K562 (cell line): ENCODE measurements around the gene RABGAP1L. TPM values are rescaled to one million over a fixed set of nuclear protein-coding genes. Genes with fewer than 3 reads are reported as not detected.
"Not testable (repeated sequence)": the region's sequence is repeated elsewhere in the genome, so short reads cannot be mapped to it uniquely, and the experiment has no call there.

Experiments
- ATAC-seq: fragments of 200-7000 bp; cut with Tn5 transposase; 3 replicates; pipeline ENCODE4 v1.9.1; 2020; ENCODE audit warnings: moderate library complexity
- BruUV-seq: library from RNA; stranded (reverse); fragments of 400-500 nt; replicated peaks from 2 replicates; lab custom pipeline; 2021; lab: Mats Ljungman, UMichigan
- CTCF ChIA-PET: fragments of 300-600 bp; formaldehyde crosslinking; extraction: SDS; loops from one replicate; lab custom pipeline; 2021; ENCODE audit warnings: low intra/inter-chr PET ratio; lab: Yijun Ruan, JAX
- POLR2A ChIA-PET: fragments of 300-600, 350-650 bp; sonication (Branson Sonifier 250); formaldehyde crosslinking; extraction: SDS; loops from one replicate; lab custom pipeline; 2021; ENCODE audit warnings: antibody characterized with exemption, inconsistent platforms; lab: Yijun Ruan, JAX
- DNase-seq, 4 experiments: peaks; one replicate each; pipeline versions ENCODE4 v3.0.0 to v3.0.0-alpha.2; 2011 to 2018; ENCODE audit warnings: low spot score in 3 of 4, mixed read lengths in 3 of 4; ENCODE audit errors: extremely low read depth in 1 of 4
- FAIRE-seq: peaks from 2 replicates; lab custom pipeline; 2011; peaks lifted over from hg19 to GRCh38; lab: Jason Lieb, UNC
- H2AFZ ChIP-seq: 2 replicates; pipeline ENCODE4 v1.6.0; 2011; ENCODE audit warnings: low read depth, low read length, control low read depth, inconsistent platforms
- H3K27ac ChIP-seq: fragments of 200-600 bp; 3 replicates; pipeline ENCODE4 v1.8.0; 2011; ENCODE audit warnings: low read depth, mild to moderate bottlenecking, control low read depth, inconsistent platforms, low read length, moderate library complexity, mixed read lengths; ENCODE audit errors: extremely low read depth
- H3K27me3 ChIP-seq, 2 experiments: fragments of 300-600 bp in 1 of 2; 2 replicates in 1 of 2; 3 replicates in 1 of 2; pipeline versions ENCODE4 v1.6.0 to v1.8.0; 2011; ENCODE audit warnings: inconsistent platforms in 2 of 2, low read length in 2 of 2, mild to moderate bottlenecking in 1 of 2, mixed read lengths in 1 of 2, moderate library complexity in 1 of 2; ENCODE audit not compliant: control insufficient read depth in 2 of 2, insufficient read depth in 2 of 2
- H3K36me3 ChIP-seq: fragments of 300-600 bp; 3 replicates; pipeline ENCODE4 v1.8.0; 2011; ENCODE audit warnings: mild to moderate bottlenecking, low read length, inconsistent platforms; ENCODE audit not compliant: control insufficient read depth, insufficient read depth
- H3K4me1 ChIP-seq, 2 experiments: fragments of 200-600 bp in 1 of 2; replicated peaks in 1 of 2; 2 replicates in 1 of 2; 3 replicates in 1 of 2; pipeline versions ENCODE4 v1.5.1 to v1.8.0; 2011; ENCODE audit warnings: inconsistent platforms in 2 of 2, low read length in 2 of 2, mild to moderate bottlenecking in 1 of 2, mixed read lengths in 1 of 2, moderate library complexity in 1 of 2; ENCODE audit not compliant: control insufficient read depth in 2 of 2, insufficient read depth in 2 of 2
- H3K4me2 ChIP-seq: 2 replicates; pipeline ENCODE4 v1.6.1; 2011; ENCODE audit warnings: low read length, control low read depth, inconsistent platforms, mixed read lengths; ENCODE audit not compliant: insufficient read depth
- H3K4me3 ChIP-seq: fragments of 200-600 bp; sonication (generic), shearing (Covaris generic); 2 replicates; pipeline ENCODE4 v1.5.1; 2016; ENCODE audit warnings: control low read depth, inconsistent platforms
- H3K79me2 ChIP-seq: fragments of 200-600 bp; 3 replicates; pipeline ENCODE4 v1.8.0; 2011; ENCODE audit warnings: low read length, inconsistent platforms; ENCODE audit not compliant: control insufficient read depth, insufficient read depth
- H3K9ac ChIP-seq, 2 experiments: 2 replicates each; pipeline versions ENCODE4 v1.6.0 to v1.6.1; 2011; ENCODE audit warnings: low read depth in 2 of 2, low read length in 2 of 2, control low read depth in 1 of 2, inconsistent platforms in 1 of 2, mild to moderate bottlenecking in 1 of 2, mixed read lengths in 1 of 2; ENCODE audit not compliant: insufficient read depth in 1 of 2
- H3K9me1 ChIP-seq: one replicate; pipeline ENCODE4 v1.6.0; 2011; ENCODE audit warnings: inconsistent platforms, mild to moderate bottlenecking, low read length, moderate library complexity; ENCODE audit not compliant: control insufficient read depth, insufficient read depth
- H3K9me3 ChIP-seq: replicated peaks from 2 replicates; pipeline ENCODE4 v1.5.1; 2011; ENCODE audit warnings: low read depth, low read length, inconsistent platforms; ENCODE audit not compliant: control insufficient read depth, insufficient read depth
- H4K20me1 ChIP-seq: replicated peaks from 2 replicates; pipeline ENCODE4 v1.6.1; 2011; ENCODE audit warnings: low read length, inconsistent platforms, mixed read lengths; ENCODE audit not compliant: control insufficient read depth, insufficient read depth
- CREB3L1 ChIP-seq: fragments of 450-650 bp; IDR thresholded peaks from 2 replicates; pipeline ENCODE4 v1.6.1; 2014; ENCODE audit warnings: low read depth, mild to moderate bottlenecking, moderate library complexity, borderline replicate concordance
- L3MBTL2 ChIP-seq: fragments of 450-650 bp; IDR thresholded peaks from 2 replicates; pipeline ENCODE4 v1.6.1; 2016; ENCODE audit warnings: mild to moderate bottlenecking, moderate library complexity
- NRF1 ChIP-seq, 2 experiments: fragments of 450-650 bp; IDR thresholded peaks in 1 of 2; conservative IDR thresholded peaks in 1 of 2; 2 replicates each; pipeline ENCODE4 v1.6.1; 2014; ENCODE audit warnings: mild to moderate bottlenecking in 2 of 2
- TFAP4 ChIP-seq: sonication (generic); formaldehyde crosslinking; IDR thresholded peaks from 2 replicates; pipeline ENCODE4 v1.8.0; 2022; ENCODE audit warnings: missing genetic modification reagents, mild to moderate bottlenecking, moderate library complexity, borderline replicate concordance
- ZNF436 ChIP-seq: fragments of 250-450, 450-650 bp; sonication (Bioruptor Pico); formaldehyde crosslinking; IDR thresholded peaks from 2 replicates; pipeline ENCODE4 v1.7.0; 2020; ENCODE audit warnings: mild to moderate bottlenecking
- ZNF696 ChIP-seq: fragments of 250-450 bp; sonication (Bioruptor Pico); conservative IDR thresholded peaks from 2 replicates; pipeline ENCODE4 v1.4.0; 2020; ENCODE audit warnings: mild to moderate bottlenecking, moderate library complexity
- WGBS: fragments of 100-300 bp; shearing (Covaris generic); methylation state at CpG from one replicate; pipeline ENCODE4 v1.1.6; 2016; ENCODE audit warnings: low coverage, mixed read lengths; ENCODE audit not compliant: insufficient coverage; ENCODE audit errors: missing lambda C conversion rate; 5-methylcytosine and 5-hydroxymethylcytosine counted together
- in situ Hi-C: fragments of 300-500 bp; cut with MboI; formaldehyde crosslinking; loops from 4 replicates; pipeline ENCODE4 v1.15.0; 2018; ENCODE audit warnings: inconsistent platforms, mixed read lengths
- intact Hi-C: fragments of 100-400 bp; cut with micrococcal nuclease; formaldehyde crosslinking; loops from 2 replicates; pipeline ENCODE4 v1.14.2; 2022
- polyA plus RNA-seq, 8 experiments: library from polyadenylated mRNA; depleted of rRNA in 4 of 8; stranded (reverse) in 5 of 8; unstranded in 3 of 8; fragments of >200 nt; fragmentation: Nextera tagmentation in 2 of 8; fragmentation: Illumina TruSeq in 1 of 8; extraction: Ambion mirVana in 2 of 8; extraction: Trizol in 1 of 8; gene quantifications; 2 replicates each; pipeline versions ENCODE4 v1.2.1 to v1.2.3, GENCODE V29; 2011 to 2014; ENCODE audit warnings: inconsistent platforms in 1 of 8, missing spikeins in 1 of 8
- total RNA-seq, 7 experiments: library from RNA; depleted of rRNA in 6 of 7; stranded (reverse); fragments of >200 nt in 6 of 7; fragmentation: Illumina TruSeq in 2 of 7; extraction: Trizol in 2 of 7; gene quantifications; 2 replicates each; pipeline versions ENCODE4 v1.2.1 to v1.2.3, GENCODE V29; 2011 to 2021; ENCODE audit warnings: low replicate concordance in 1 of 7

Gene RABGAP1L
- total and polyA plus RNA-seq, 9 of the 15 experiments (the other 6 are each of a cell fraction or from before 2014, with no cell fraction given), result 16.5 to 44.9 (median 26.7) TPM

DNA sequence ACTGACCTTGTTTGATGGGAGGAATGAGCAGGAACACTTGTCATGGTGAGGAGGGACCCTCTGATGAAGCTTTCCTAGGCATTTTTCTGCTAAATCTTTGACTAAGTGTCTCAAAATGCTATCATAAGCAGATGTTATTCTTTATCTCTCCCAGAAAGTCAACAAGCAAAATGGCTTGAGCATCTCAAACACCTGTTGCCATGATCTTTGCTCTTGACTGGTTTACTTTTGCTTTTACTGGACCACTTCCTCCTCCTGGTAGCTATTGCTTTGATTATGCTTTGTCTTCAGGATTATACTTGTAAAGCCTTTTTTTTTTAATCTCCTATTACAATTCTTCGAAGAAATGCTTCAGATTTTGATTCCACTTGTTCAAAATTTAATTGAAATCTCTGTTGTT is 445.9 kb downstream of the RABGAP1L start (continued):
- TF ChIP-seq L3MBTL2, result no peak
- TF ChIP-seq TFAP4 (CRISPR knock-in tag), result no peak

GRCh38 chr1:174606471-174606870 is 447.2 kb downstream of the RABGAP1L start:
- Histone ChIP-seq H3K4me1 (no peaks in the 10 kb centered on the region), H3K9ac (no peak overlapping the region), H3K4me2 (no peak overlapping the region), H3K27me3 (no peaks in the 10 kb centered on the region), H4K20me1 (no peaks in the 10 kb centered on the region), H3K36me3 (no peaks in the 10 kb centered on the region), H2AFZ (no peak overlapping the region), H3K9me1 (no peaks in the 10 kb centered on the region), H3K4me3 (no peak overlapping the region), H3K27ac (no peak overlapping the region), H3K9me3 (no peaks in the 10 kb centered on the region), H3K79me2 (no peaks in the 10 kb centered on the region)
- no peak for ATAC-seq
- BruUV-seq, result no TSS peak
- intact Hi-C loops (no loop called here), in situ Hi-C loops (no loop called here)
- ChIA-PET POLR2A (no interaction called here), CTCF (no interaction called here)
- no peak for DNase-seq
- TF ChIP-seq CREB3L1 (no peak), ZNF696 (no peak), ZNF436 (CRISPR knock-in tag) (no peak), NRF1 (conservative IDR thresholded peaks at IDR 0.05 in 1 of 2, IDR thresholded peaks at IDR 0.05 in 1 of 2) (no peak)
- WGBS, result 7% methylated on average over 2 of the region's 2 CpGs
- no peak for FAIRE-seq

DNA sequence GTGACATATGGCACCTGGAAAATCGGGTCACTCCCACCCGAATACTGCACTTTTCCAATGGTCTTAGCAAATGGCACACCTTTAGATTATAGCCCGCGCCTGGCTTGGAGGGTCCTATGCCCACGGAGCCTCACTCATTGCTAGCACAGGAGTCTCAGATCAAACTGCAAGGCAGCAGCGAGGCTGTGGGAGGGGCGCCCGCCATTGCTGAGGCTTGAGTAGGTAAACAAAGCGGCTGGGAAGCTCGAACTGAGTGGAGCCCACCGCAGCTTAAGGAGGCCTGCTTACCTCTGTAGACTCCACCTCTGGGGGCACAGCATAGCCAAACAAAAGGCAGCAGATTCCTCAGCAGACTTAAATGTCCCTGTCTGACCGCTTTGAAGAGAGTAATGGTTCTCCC is 458.6 kb downstream of the RABGAP1L start:
- 68% methylated on average over 12 of the region's 12 CpGs for WGBS
- H3K79me2 ChIP-seq, ATAC-seq, H2AFZ ChIP-seq, FAIRE-seq, POLR2A ChIA-PET, H3K27ac ChIP-seq, intact Hi-C loops, H4K20me1 ChIP-seq, H3K9me3 ChIP-seq, CTCF ChIA-PET, H3K4me3 ChIP-seq, H3K4me2 ChIP-seq, H3K27me3 ChIP-seq, in situ Hi-C loops, H3K36me3 ChIP-seq, DNase-seq, H3K4me1 ChIP-seq, H3K9ac ChIP-seq, BruUV-seq, H3K9me1 ChIP-seq: not testable (repeated sequence)
